GM18907 (cell line): ENCODE data around the gene MSL1.

Experiments
- ATAC-seq: cut with Tn5 transposase; IDR thresholded peaks from one replicate; pipeline ENCODE4 v1.9.1; 2021; ENCODE audit warnings: mild to moderate bottlenecking, moderate library complexity; ENCODE audit not compliant: unreplicated experiment

The MSL1 gene

DNA sequence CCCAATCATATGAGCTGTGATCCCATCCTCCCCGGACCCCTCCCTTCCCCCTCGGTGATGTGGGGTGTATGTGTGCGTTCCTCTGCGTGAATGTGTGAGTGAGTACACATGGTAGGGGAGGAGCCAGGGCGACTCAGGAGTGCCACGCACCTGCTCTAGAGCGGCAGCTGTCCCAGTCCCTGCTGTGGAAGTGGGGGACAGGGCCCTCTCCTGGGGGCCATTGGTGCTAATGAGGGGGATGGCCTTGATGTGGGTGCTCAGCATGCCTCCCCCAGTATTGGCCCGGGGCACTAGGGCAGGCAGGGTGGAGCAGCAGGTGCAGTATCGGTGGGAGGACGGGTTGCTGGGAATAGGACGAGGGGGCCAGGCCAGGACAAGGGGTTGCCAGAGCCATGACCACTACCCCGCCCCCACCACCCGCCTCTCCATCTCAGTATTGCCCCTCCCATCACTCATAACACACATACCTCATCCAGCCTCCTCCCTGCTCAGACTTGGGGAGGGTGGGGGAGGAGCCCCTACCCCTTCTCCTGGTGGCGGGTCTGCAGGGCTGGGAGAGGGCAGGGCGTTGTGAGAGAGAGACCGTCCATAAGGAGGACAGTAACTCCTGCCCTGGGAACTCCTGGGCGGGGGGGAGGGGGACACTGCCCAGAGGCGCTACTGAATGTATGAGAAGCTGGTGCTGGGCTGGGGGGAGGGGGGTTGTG, 29.9 kb upstream of the MSL1 start:
- ATAC-seq: no peak

DNA sequence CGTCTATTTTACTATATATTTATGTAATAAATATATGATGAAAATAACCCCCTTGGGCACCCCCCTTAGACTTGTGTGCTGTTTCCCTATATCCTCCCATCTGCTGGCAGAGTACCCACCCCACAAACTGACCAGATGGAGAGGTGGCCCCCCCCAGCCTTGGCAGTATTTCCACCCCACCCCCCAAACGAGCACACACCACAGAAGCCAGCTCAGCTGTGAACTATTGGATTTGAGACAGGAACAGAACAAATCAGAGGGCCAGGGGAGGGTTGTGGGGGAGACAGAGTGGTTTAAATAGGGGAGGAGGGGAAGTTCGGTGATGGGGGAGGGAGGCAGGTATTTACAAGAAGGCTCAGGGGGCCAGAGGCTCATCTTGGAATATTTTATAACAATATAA, 29.2 kb upstream of the MSL1 start:
- ATAC-seq: no peak

DNA sequence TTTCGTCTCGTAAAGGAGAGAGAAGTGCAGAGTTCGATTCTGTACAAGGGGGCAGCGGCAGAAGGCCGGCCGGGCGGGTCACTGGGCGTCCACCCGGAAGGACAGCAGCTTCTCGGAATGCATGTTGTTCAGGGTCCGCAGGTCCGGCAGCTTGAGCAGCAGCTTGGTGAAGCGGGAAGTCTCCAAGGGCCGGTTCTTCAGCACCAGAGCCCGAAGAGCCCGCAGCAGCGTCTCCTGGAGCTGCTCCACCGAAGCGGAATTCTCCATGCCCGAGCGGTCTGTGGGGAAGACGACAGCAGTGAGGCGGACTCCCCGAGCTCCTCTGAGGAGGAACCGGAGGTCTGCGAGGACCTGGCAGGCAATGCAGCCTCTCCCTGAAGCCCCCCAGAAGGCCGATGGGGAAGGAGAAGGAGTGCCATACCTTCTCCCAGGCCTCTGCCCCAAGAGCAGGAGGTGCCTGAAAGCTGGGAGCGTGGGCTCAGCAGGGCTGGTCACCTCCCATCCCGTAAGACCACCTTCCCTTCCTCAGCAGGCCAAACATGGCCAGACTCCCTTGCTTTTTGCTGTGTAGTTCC, 28.7 kb upstream of the MSL1 start:
- ATAC-seq: no peak

DNA sequence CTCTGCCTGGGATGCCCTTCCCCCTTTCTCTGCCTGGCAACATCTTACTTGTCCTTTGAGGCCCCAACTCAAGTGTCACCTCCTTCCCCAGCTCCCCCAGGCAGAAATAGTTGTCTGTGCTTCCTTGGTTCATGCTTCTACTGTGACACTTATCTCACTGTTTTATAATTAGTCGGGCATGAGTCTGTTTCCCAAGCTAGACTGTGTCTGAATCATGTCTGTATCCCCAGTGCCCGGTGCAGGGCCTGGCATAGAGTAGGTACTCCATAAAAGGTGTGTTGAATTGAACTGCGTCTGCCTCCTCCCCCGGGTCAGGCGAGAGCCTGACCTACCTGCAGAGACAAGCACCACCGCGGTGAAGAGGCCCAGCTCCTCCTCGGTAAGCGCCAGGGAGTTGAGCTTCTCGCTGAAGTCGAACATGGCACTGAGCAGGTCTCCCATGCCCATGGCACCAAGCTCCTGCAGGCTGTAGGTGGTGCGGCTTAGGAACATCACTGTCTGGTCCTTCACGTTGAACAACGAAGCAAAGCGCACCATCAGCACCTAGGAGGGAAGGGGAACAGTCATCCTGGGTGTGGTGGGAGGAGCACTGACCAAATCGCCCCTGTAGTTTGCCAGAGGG, 28.1 kb upstream of the MSL1 start:
- no peak for ATAC-seq

DNA sequence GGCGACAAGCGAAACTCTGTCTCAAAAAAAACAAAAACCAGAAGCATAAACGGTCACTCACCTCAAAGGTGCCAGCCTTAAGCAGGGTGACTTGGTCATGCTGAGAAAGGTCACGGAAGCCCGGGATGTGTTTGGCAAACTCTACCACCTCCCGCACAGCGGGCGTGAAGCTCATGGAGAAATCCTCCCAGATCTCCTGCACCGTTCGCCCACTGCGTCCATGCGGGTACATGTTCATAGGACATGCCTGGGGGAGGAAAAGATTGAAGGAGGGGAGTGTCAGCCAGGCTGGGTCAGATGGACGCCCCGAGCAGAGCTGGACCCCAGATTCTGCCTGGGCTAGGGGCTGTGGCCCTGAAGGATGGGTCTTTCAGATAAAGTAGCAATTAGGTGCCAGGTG, 26.9 kb upstream of the MSL1 start:
- no peak for ATAC-seq

DNA sequence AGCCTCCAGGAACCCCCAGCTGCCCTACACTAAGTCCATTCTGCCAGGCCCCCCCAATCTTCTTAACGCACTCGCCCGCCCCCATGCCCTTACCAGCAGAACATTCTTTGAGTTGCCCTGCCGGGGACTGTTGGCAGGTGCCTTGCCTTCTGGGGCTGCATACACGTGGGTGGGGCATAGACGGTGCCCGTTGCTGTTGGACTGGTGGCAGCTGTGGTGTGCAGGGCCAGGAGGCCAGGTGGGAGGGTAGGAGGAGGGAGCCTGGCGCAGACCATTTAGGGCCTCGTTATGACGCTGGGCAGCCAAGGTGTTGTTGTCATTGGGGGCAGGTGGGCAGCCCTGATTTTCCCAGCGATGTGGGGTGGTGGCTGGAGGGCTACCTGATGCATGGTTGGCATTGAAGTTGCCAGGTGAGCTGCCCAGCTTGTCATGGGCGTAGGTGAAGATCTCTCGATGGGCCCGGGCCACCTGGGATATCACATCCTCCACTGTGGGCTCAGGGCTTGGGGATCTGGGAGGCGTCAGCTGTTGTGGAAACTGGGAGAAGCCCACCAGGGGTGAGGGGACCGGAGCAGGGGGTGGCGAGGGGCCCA, 26.3 kb upstream of the MSL1 start:
- ATAC-seq: no peak

DNA sequence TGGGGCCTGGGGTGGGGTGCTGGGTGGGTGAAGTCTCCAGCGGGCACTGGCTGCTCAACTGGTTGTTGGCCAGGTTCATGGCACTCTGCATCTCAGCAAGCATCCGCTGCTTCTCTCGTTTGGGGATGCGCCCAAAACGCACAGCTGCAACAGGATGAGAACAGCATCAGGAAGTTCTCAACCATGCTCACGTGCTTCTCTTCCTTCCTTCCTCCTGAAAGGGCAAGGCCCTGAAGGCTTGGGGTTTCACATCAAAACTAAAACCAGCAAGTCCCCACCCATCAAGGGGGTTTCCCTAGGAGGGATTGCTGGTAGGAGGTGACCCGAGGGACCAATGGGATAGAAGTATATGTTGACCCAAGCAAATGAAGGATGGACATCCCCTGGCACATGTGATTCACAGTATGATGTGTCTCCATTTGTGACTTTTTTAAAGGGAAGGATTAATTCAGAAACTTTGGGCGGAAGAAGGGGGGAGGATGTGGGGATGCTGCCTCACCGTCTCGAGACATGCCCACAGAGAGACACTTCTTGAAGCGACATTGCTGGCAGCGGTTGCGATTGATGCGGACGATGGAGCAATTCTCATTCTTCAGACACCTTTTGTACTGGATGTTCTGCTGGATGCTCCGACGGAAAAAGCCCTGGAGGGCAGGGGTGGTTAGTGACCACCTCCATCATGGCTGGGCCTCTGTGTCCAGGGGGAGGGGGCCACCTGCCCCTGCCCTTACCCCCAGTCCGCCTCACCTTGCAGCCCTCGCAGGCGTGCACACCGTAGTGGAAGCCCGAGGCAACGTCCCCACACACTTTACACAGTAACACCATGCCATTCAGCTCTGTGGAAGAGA, 25.6 kb upstream of the MSL1 start:
- peak; percentile 47 for ATAC-seq

DNA sequence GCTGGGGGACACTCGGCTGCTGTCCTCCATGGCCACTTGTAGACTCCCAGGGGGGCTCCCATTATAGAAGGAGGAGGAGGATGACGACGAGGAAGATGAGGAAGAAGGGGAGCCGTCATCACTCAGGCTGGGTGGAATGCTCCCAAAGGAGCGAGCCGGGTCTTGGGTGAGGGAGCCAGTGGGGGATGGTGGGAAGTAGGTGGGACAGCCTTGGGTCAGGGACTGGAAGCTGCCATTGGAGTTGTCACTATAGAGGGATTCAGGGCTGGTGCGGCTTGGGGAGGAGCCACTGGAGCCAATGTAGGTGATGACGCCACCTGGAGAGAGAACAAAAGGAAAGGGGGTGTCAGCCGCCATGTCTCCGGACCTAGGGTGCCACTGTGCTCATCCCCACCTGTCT, 24.7 kb upstream of the MSL1 start:
- no peak for ATAC-seq

DNA sequence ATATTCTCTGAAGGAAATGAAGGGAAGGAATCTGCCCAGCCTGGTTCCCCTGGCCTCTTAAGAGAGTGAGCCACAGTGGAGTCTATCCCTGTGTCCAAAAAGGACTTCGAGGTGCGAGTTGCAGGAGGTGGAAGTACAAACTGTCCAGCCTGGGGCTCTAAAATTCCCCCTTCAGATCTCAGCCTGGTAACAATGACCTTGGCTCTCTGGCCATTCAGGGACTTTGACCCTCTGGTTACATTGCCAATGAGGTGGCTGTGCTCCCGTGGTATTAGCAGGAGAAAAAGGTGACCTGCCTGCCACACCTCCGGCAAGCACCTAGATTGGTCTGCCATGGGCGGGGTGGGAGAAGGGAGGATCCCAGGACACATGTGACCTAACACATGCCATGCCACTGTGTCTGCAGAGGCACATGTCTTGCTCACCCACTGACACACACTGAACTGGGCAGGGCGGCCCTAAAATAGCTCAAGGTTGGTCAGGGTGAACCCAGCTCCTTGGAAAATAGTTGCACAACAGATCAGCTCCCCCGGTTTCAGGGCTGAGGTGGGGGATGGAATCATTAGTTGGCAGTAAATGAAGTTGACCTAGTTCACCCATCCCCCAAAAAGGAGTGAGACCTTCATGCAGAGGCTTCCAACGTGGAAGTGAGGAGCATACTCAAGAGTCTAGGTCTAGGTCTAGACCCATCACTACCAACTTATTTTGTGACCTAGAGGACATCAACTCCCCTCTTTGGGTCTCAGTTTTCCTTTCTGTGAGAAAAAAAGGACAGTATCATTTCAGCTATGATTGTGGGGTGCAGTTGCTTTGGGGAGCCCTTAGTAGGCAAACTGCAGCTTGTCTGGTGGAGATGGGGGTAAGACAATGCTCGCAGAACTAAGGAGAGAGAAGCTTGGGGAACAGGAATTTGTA, 23.6 kb upstream of the MSL1 start:
- ATAC-seq: no peak

DNA sequence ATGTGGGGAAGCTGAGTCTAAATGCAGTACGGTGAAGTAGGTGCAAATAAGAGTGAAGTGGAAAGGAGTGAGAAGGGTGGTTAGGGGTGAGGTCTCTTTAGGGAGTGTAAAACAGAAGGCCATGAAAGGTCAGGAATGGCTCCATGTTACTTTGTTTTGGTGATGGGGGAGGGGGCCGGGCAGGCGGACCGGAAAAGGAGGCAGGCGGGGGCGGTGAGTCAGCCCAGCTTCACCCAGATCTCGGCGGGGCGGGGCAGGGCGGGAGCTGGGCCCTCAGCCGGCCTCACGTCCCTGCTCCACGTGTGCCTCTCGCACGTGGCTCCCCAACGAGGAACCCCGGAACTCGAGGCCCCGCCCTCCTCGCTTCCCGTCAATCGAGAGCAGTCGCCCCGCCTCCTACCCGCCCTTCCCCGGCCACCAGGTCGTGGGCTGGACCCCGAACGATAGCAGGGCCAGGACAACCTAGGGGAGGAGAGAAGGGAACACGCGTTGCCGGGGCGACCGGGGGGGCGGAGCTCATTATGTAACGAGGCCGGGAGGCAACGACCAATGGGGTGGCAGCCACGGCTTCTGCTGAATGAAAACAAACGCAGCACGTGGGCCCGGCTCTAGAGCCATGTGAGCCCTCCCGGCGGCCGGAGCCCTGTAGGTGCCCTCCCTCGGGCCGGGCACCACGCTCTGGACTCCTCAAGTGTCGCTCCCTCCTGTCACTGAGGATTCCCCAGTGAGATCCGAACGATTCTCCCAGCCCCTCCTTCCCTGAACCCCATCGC, 22.7 kb upstream of the MSL1 start:
- ATAC-seq: peak; percentile 51

DNA sequence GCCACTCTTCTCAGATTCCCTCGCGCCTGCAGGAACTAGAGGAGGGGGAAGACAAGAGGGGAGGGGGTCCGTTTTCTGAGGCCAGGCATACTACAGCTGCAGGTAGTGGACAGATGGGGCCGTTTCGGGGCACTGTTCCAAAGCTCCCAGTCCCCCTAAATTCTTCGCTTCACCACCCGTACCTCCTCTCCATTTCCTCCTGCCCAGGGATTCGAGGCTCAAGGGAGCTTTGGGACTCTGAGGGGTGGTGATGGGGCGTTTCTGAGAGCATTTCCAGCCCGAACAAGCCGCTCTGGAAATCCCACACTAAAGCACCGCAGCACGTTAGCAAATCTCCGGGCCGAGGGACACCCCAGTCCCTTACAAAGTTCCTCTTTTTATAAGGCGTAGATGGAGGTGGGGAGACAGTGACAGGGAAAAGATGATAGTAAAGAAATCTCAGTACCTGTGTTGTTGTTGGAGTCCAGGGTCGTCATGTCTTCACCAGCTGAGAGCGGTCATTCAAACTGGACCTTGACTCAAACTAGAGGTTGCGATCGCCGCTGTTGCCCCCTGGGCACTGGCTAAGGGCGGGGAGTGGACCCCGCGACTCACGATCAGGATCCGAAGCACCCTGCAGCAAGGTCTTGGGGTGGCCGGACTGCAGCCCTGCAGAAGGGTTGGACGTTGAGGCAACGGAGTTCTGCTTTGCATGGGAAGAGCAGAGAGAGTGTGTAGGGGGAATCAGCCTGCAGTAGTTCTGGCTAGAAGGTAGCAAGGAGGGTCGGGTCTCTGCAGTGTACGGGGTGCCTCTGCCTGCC, 22.0 kb upstream of the MSL1 start:
- peak; percentile 1 for ATAC-seq

DNA sequence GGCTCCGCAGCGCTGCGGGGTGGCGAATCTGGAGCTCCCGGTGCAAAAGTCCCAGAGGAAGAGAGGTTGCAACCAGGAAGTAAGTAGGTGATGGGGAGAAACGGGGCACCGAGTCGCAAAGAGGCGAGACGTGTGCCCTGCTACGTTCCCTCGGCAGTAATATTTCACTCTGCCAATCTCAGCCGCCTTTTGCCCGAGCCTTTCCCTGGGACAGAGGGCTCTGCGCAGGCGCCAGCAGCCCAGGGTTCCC, 21.4 kb upstream of the MSL1 start, which contains the start of gene NR1D1:
NR1D1 (minus strand) TSS at position 171 of the 250 bp plus-strand sequence. CDS start 495 bp downstream, outside the sequence.
- ATAC-seq: peak; percentile 2

DNA sequence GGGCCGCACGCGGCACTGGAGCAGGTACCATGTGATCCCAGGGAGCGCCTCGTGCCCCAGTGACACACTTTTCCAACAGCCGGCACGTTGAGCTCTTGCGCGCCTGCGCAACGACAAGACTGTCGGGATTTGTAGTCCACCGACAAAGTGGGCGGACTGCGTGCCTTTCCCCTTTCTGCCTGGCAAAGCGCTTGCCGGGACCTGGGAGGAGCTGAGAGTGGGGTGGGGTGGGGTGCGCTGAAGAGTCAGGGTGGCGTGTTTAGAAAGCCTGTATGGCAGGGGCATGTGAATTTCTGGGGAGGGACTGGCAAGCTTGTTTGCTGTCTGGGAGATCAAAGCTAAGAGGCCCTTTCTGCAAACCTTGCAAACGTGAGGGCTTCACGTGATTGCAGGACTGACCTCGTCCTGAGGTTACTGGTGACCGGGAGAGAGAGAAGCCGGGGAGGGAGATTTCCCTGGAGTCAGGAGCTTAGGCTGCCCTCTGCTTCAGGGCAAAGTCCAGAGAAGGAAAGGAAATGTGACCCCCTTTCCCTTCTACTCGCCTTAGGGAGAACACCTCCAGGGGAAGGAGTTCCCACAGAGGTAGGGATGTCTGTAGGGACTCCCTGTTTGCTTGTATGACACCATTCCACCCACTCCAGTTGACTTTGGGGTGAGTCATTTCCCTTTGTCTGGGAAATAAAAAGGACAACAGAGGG, 21.0 kb upstream of the MSL1 start:
- peak; percentile 37 for ATAC-seq

DNA sequence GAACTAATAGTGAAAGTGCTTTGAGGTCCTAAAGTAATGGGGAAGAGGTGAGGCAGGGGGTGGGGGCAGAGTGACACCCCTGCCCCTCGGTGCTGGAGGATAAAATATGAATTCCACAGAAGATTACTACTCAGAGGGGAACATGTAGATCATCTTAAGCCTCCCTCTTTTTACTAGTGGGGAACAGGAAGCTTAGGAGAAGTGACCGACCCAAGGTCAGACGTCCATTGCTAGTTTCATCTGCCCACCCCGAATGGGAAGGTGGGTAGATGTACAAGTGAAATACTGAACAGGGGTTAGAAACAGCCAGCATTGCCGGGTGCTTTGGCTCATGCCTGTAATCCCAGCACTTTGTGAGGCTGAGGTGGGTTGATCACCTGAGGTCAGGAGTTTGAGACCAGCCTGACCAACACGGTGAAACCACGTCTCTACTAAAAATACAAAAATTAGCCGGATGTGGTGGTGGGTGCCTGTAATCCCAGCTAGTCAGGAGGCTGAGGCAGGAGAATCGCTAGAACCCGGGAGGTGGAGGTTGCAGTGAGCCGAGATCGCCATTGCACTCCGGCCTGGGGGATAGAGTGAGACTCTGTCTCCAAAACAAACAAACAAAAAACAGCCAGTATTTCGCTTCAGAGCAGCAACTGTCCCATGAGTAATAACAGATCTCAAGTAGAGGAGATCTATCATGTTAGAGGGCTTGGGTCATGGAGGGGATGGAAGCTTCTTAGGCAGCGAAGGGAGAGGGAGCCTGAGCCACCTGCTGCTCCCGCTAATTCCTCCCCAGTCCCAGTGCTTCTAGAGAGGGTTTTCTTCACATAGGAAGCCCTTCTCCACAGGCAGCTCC, 20.2 kb upstream of the MSL1 start:
- no peak for ATAC-seq

DNA sequence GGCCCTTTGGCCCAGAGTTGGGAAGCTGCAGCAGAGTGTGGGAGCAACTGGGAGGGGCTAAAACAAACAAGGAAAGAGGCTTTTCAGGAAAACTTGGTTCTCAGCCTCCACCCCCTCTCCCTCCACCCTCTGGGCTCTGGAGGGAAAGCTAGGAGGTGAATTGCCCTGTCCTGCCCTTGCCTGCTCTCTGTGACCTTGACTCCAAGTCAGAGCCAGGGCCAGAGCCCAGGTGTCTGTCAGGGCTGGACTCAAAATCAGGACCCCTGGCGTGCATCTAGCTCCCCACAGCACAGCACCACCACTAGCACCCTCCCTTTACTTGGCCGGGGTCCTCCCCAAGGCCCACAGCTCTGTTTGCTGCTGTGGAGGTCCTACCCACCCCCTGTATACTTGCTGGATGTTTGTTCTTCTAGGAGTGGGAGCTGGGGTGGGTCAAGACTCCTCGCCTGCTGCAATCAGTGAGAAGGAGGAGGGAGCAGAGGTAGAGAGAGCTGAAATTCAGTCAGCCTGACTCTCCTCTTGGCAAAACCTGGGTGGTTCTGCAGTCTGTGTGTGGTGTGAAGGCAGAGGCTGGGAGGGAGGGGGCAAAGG, 18.6 kb upstream of the MSL1 start:
- no peak for ATAC-seq

DNA sequence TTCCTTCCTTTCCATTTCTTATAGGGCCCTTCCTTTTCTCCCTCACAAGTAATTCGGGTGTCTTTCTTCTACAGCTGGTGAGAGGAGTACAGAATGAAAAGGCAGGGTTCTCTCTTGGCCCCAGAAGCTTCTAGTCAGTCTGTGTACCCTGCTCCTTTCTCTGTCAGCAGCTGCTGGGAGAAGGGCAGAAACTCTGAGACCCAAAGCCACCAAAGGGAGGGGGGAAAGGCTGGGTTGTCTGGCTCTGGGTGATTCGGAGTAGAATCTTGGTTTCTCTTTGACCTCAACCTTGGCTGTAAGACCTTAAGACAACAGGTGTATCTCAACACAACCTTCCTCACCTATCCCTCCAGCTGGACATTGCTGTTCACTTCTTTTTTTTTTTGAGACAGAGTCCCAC, 18.1 kb upstream of the MSL1 start:
- no peak for ATAC-seq
